Fibroblast of mammary gland (primary cell): ENCODE measurements around the gene NME4.

Experiments
- DNase-seq: peaks from one replicate; pipeline ENCODE4 v3.0.0-alpha.2; 2010; ENCODE audit warnings: low read depth
- H3K4me3 ChIP-seq: 2 replicates; pipeline ENCODE4 v1.5.1; 2011; ENCODE audit warnings: low read depth, mild to moderate bottlenecking, low read length, moderate library complexity; ENCODE audit not compliant: control insufficient read depth
- CTCF ChIP-seq: conservative IDR thresholded peaks from 2 replicates; pipeline ENCODE4 v1.5.1; 2011; ENCODE audit warnings: low read depth, low read length, inconsistent platforms; ENCODE audit not compliant: control insufficient read depth, insufficient read depth

The NME4 gene

DNA sequence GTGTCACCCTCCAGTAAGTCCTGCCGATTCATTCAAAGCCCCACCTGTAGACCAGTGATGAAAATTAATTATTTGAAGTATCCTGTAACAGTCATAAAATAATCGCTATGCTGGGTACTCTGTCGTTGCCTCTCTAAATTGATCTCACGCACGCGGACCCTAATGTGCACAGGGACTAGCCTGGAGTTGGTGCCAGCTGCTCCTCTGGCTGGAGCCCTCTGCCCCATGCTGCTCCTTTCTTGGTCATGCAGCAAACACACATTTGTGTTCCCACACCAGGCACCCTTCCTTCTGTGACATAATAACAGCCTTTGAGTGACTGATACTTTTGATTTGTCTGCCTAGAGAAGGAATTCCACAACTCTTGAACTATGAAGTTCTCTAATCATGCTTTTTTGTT is 44.4 kb downstream of the NME4 start:
- TF ChIP-seq CTCF: no peak
- no peak overlapping the region for H3K4me3 ChIP-seq
- DNase-seq: no peak

DNA sequence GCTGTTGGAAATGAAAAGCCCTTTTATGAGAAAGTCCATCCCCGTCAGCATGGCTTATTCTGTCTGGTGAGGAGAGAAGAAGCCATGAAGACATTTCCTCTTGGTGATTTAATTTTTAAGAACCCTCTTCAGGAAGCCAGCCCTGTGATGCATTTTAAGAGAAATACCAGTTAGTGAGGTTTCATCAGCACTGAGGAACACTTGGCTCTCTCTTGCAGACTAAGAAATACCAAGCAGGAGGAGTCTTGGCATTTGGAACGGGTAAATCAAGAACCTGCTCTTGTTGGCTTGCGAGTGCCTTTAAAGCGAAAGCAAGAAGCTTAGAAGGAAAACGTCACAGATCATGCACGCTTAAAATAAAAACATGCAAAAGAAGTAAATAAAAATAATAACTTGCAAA is 46.0 kb downstream of the NME4 start:
- no peak for DNase-seq
- no peak overlapping the region for H3K4me3 ChIP-seq
- no peak for TF ChIP-seq CTCF

DNA sequence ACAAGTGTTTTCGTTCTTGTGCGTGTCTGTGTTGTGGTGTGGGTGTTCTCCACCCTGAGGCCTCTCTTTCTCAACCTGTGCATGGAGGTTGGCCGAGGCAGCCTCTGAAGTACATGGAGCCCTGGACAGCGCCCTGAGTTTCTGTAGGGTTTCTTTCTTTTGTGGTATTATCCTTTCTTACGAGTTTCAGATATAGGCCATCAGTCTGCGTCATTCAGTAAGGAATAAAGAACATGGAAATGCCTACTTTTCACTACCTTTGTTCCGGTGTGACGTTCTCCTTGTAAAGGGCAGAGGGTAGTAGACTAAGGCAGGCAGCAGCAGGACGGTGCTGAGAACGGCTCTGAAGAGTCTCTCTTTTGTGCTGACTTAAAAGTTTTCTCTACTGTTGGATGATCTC is 47.0 kb downstream of the NME4 start:
- TF ChIP-seq CTCF: no peak
- DNase-seq: no peak
- H3K4me3 ChIP-seq: no peak overlapping the region

- no peak for DNase-seq
- no peak overlapping the region for H3K4me3 ChIP-seq
- no peak for TF ChIP-seq CTCF
These were observed 48.6 kb downstream of the NME4 start for GRCh38 chr16:445566-445965.
